ENCODE data around the gene MTG1.
A peak's percentile ranks its signal among the peaks of the same experiment; 100 is the strongest.

Gene MTG1

GRCh38 chr10:133355266-133355665 is 38.7 kb upstream of the MTG1 start:
- no peak for DNase-seq (ENCODE audit: low read depth in 2 of 2)
- no peak overlapping the region for H3K4me3 ChIP-seq (replicated peaks in 1 of 2; ENCODE audit: low read depth in 2 of 2, low read length in 2 of 2)
- no peak for TF ChIP-seq CTCF (IDR thresholded peaks at IDR 0.05; ENCODE audit: low read depth, low read length)

GRCh38 chr10:133355991-133356390 is 38.0 kb upstream of the MTG1 start:
- no peak overlapping the region for H3K4me3 ChIP-seq (replicated peaks in 1 of 2; ENCODE audit: low read depth in 2 of 2, low read length in 2 of 2)
- DNase-seq (ENCODE audit: low read depth in 2 of 2) = no peak
- no peak for TF ChIP-seq CTCF (IDR thresholded peaks at IDR 0.05; ENCODE audit: low read depth, low read length)

- DNase-seq (ENCODE audit: low read depth in 2 of 2) = no peak
- peak overlapping the region; percentile 50 to 53 for H3K4me3 ChIP-seq (replicated peaks in 1 of 2; ENCODE audit: low read depth in 2 of 2, low read length in 2 of 2)
- TF ChIP-seq CTCF (IDR thresholded peaks at IDR 0.05; ENCODE audit: low read depth, low read length) = no peak
Measured at GRCh38 chr10:133356549-133357284, 37.2 kb upstream of the MTG1 start.

GRCh38 chr10:133357285-133358161 is 36.4 kb upstream of the MTG1 start, which contains the start of gene FUOM:
Gene FUOM (minus strand): TSS chr10:133358019. CDS start chr10:133358007, 12 bp downstream.
- H3K4me3 ChIP-seq (replicated peaks in 1 of 2; ENCODE audit: low read depth in 2 of 2, low read length in 2 of 2) = peak within 1 kb of the TSS; percentile 50 to 53
- peak in 1 of 2 donors; percentile 64 for DNase-seq (ENCODE audit: low read depth in 2 of 2)
- no peak for TF ChIP-seq CTCF (IDR thresholded peaks at IDR 0.05; ENCODE audit: low read depth, low read length)

GRCh38 chr10:133358162-133358924 is 35.6 kb upstream of the MTG1 start:
- no peak for DNase-seq (ENCODE audit: low read depth in 2 of 2)
- H3K4me3 ChIP-seq (replicated peaks in 1 of 2; ENCODE audit: low read depth in 2 of 2, low read length in 2 of 2) = no peak overlapping the region
- TF ChIP-seq CTCF (IDR thresholded peaks at IDR 0.05; ENCODE audit: low read depth, low read length) = no peak

GRCh38 chr10:133358925-133359310 is 35.0 kb upstream of the MTG1 start:
- TF ChIP-seq CTCF (IDR thresholded peaks at IDR 0.05; ENCODE audit: low read depth, low read length) = no peak
- no peak for DNase-seq (ENCODE audit: low read depth in 2 of 2)
- no peak overlapping the region for H3K4me3 ChIP-seq (replicated peaks in 1 of 2; ENCODE audit: low read depth in 2 of 2, low read length in 2 of 2)

Measured in cardiac fibroblast (primary cell).